ENCODE measurements around the gene KRCC1.
"Not testable (repeated sequence)": the region's sequence is repeated elsewhere in the genome, so short reads cannot be mapped to it uniquely, and the experiment has no call there.

The KRCC1 gene

GRCh38 chr2:88074854-88075292, 19.3 kb upstream of the KRCC1 start:
- no peak for DNase-seq

GRCh38 chr2:88074150-88074549, 18.6 kb upstream of the KRCC1 start:
- DNase-seq, result no peak

- DNase-seq, result no peak
Measured at GRCh38 chr2:88071365-88071764, 15.8 kb upstream of the KRCC1 start.

GRCh38 chr2:88070055-88070454, 14.5 kb upstream of the KRCC1 start:
- no peak for DNase-seq

- no peak for DNase-seq
Measured at GRCh38 chr2:88069117-88069516, 13.5 kb upstream of the KRCC1 start.

- no peak for DNase-seq
Measured at GRCh38 chr2:88068044-88068443, 12.5 kb upstream of the KRCC1 start.

- DNase-seq, result no peak
Measured at GRCh38 chr2:88067598-88067997, 12.0 kb upstream of the KRCC1 start, which contains the start of gene SMYD1. SMYD1 (plus strand) TSS chr2:88067825; CDS start chr2:88067865, 40 bp downstream.

- no peak for DNase-seq
Measured at GRCh38 chr2:88067189-88067588, 11.6 kb upstream of the KRCC1 start.

GRCh38 chr2:88066543-88066942, 11.0 kb upstream of the KRCC1 start:
- DNase-seq, result no peak

- DNase-seq, result no peak
Measured at GRCh38 chr2:88061295-88061694, 5.7 kb upstream of the KRCC1 start.

- no peak for DNase-seq
Measured at GRCh38 chr2:88060907-88061275, 5.3 kb upstream of the KRCC1 start.

GRCh38 chr2:88059979-88060906, 4.7 kb upstream of the KRCC1 start:
- DNase-seq, result peak; percentile 59

GRCh38 chr2:88058191-88058590, 2.6 kb upstream of the KRCC1 start:
- no peak for DNase-seq

- DNase-seq, result no peak
Measured at GRCh38 chr2:88057437-88057844, 1.9 kb upstream of the KRCC1 start.

- peak; percentile 19 for DNase-seq
Measured at GRCh38 chr2:88054782-88055370, 707 bp downstream of the KRCC1 start.

GRCh38 chr2:88053934-88054781, 1.4 kb downstream of the KRCC1 start:
- no peak for DNase-seq

- no peak for DNase-seq
Measured at GRCh38 chr2:88053296-88053695, 2.3 kb downstream of the KRCC1 start.

GRCh38 chr2:88051792-88052191, 3.8 kb downstream of the KRCC1 start:
- DNase-seq, result no peak

- no peak for DNase-seq
Measured at GRCh38 chr2:88049622-88050021, 6.0 kb downstream of the KRCC1 start.

- DNase-seq, result no peak
Measured at GRCh38 chr2:88048541-88048940, 7.0 kb downstream of the KRCC1 start.

- not testable (repeated sequence) for DNase-seq
Measured at GRCh38 chr2:88045561-88045960, 10.0 kb downstream of the KRCC1 start.

GRCh38 chr2:88042476-88042875, 13.1 kb downstream of the KRCC1 start:
- no peak for DNase-seq

All from CD4-positive, alpha-beta T cell treated with Interleukin-10 for 1 hour (primary cell).